ENCODE results near the gene IFFO2.

DNA sequence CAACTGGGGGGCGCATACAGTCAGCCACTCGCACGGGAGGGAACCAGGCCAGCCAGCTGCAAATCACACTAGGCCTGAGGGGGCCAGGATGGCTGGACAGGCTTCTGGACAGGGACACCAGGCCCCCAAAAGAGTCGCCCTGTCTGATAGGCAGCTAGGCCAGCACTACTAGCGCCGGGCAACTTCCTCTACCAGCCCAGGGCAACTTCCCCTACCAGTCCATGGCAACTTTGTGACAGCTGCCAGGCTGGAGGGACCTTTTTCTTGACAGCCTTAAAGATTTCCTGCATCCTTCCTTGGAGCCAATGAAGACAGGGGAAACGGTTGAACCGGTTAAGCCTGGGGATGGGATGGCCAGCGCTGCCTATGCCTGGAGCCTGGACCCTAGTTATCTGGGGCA is 5.1 kb downstream of the IFFO2 start:
- no peak for TF ChIP-seq POLR2A (IDR thresholded peaks at IDR 0.05; ENCODE audit: low read length)
- no peak for TF ChIP-seq GATA1 (IDR thresholded peaks at IDR 0.05; ENCODE audit: low read depth, low read length)
